K562 (cell line): Measurements from ENCODE around the gene TPI1. TPM values are rescaled to one million over a fixed set of nuclear protein-coding genes. Genes with fewer than 3 reads are reported as not detected.

ENCODE experiments used
- ATAC-seq: fragments of 200-7000 bp; cut with Tn5 transposase; 3 replicates; pipeline ENCODE4 v1.9.1; 2020; ENCODE audit warnings: moderate library complexity
- BruUV-seq: library from RNA; stranded (reverse); fragments of 400-500 nt; replicated peaks from 2 replicates; lab custom pipeline; 2021; lab: Mats Ljungman, UMichigan
- CTCF ChIA-PET: fragments of 300-600 bp; formaldehyde crosslinking; extraction: SDS; loops from one replicate; lab custom pipeline; 2021; ENCODE audit warnings: low intra/inter-chr PET ratio; lab: Yijun Ruan, JAX
- POLR2A ChIA-PET: fragments of 300-600, 350-650 bp; sonication (Branson Sonifier 250); formaldehyde crosslinking; extraction: SDS; loops from one replicate; lab custom pipeline; 2021; ENCODE audit warnings: antibody characterized with exemption, inconsistent platforms; lab: Yijun Ruan, JAX
- DNase-seq, 4 experiments: peaks; one replicate each; pipeline versions ENCODE4 v3.0.0 to v3.0.0-alpha.2; 2011 to 2018; ENCODE audit warnings: low spot score in 3 of 4, mixed read lengths in 3 of 4; ENCODE audit errors: extremely low read depth in 1 of 4
- FAIRE-seq: peaks from 2 replicates; lab custom pipeline; 2011; peaks lifted over from hg19 to GRCh38; lab: Jason Lieb, UNC
- H2AFZ ChIP-seq: 2 replicates; pipeline ENCODE4 v1.6.0; 2011; ENCODE audit warnings: low read depth, low read length, control low read depth, inconsistent platforms
- H3K27ac ChIP-seq: fragments of 200-600 bp; 3 replicates; pipeline ENCODE4 v1.8.0; 2011; ENCODE audit warnings: low read depth, mild to moderate bottlenecking, control low read depth, inconsistent platforms, low read length, moderate library complexity, mixed read lengths; ENCODE audit errors: extremely low read depth
- H3K27me3 ChIP-seq, 2 experiments: fragments of 300-600 bp in 1 of 2; 2 replicates in 1 of 2; 3 replicates in 1 of 2; pipeline versions ENCODE4 v1.6.0 to v1.8.0; 2011; ENCODE audit warnings: inconsistent platforms in 2 of 2, low read length in 2 of 2, mild to moderate bottlenecking in 1 of 2, mixed read lengths in 1 of 2, moderate library complexity in 1 of 2; ENCODE audit not compliant: control insufficient read depth in 2 of 2, insufficient read depth in 2 of 2
- H3K36me3 ChIP-seq: fragments of 300-600 bp; 3 replicates; pipeline ENCODE4 v1.8.0; 2011; ENCODE audit warnings: mild to moderate bottlenecking, low read length, inconsistent platforms; ENCODE audit not compliant: control insufficient read depth, insufficient read depth
- H3K4me1 ChIP-seq, 2 experiments: fragments of 200-600 bp in 1 of 2; replicated peaks in 1 of 2; 2 replicates in 1 of 2; 3 replicates in 1 of 2; pipeline versions ENCODE4 v1.5.1 to v1.8.0; 2011; ENCODE audit warnings: inconsistent platforms in 2 of 2, low read length in 2 of 2, mild to moderate bottlenecking in 1 of 2, mixed read lengths in 1 of 2, moderate library complexity in 1 of 2; ENCODE audit not compliant: control insufficient read depth in 2 of 2, insufficient read depth in 2 of 2
- H3K4me2 ChIP-seq: 2 replicates; pipeline ENCODE4 v1.6.1; 2011; ENCODE audit warnings: low read length, control low read depth, inconsistent platforms, mixed read lengths; ENCODE audit not compliant: insufficient read depth
- H3K4me3 ChIP-seq: fragments of 200-600 bp; sonication (generic), shearing (Covaris generic); 2 replicates; pipeline ENCODE4 v1.5.1; 2016; ENCODE audit warnings: control low read depth, inconsistent platforms
- H3K79me2 ChIP-seq: fragments of 200-600 bp; 3 replicates; pipeline ENCODE4 v1.8.0; 2011; ENCODE audit warnings: low read length, inconsistent platforms; ENCODE audit not compliant: control insufficient read depth, insufficient read depth
- H3K9ac ChIP-seq, 2 experiments: 2 replicates each; pipeline versions ENCODE4 v1.6.0 to v1.6.1; 2011; ENCODE audit warnings: low read depth in 2 of 2, low read length in 2 of 2, control low read depth in 1 of 2, inconsistent platforms in 1 of 2, mild to moderate bottlenecking in 1 of 2, mixed read lengths in 1 of 2; ENCODE audit not compliant: insufficient read depth in 1 of 2
- H3K9me1 ChIP-seq: one replicate; pipeline ENCODE4 v1.6.0; 2011; ENCODE audit warnings: inconsistent platforms, mild to moderate bottlenecking, low read length, moderate library complexity; ENCODE audit not compliant: control insufficient read depth, insufficient read depth
- H3K9me3 ChIP-seq: replicated peaks from 2 replicates; pipeline ENCODE4 v1.5.1; 2011; ENCODE audit warnings: low read depth, low read length, inconsistent platforms; ENCODE audit not compliant: control insufficient read depth, insufficient read depth
- H4K20me1 ChIP-seq: replicated peaks from 2 replicates; pipeline ENCODE4 v1.6.1; 2011; ENCODE audit warnings: low read length, inconsistent platforms, mixed read lengths; ENCODE audit not compliant: control insufficient read depth, insufficient read depth
- HDAC3 ChIP-seq: fragments of 450-650 bp; IDR thresholded peaks from 2 replicates; pipeline ENCODE4 v1.6.1; 2018; ENCODE audit warnings: borderline replicate concordance, mild to moderate bottlenecking, moderate library complexity; ENCODE audit not compliant: partially characterized antibody
- HDGF ChIP-seq: fragments of 450-650 bp; IDR thresholded peaks from 2 replicates; pipeline ENCODE4 v1.6.1; 2016
- HNRNPK ChIP-seq: fragments of 200-400 bp; formaldehyde crosslinking; IDR thresholded peaks from one replicate; pipeline ENCODE4 v1.6.1; 2018; ENCODE audit warnings: mild to moderate bottlenecking, low read depth, low read length; ENCODE audit not compliant: poor library complexity, severe bottlenecking
- KAT7 ChIP-seq: sonication (generic); formaldehyde crosslinking; IDR thresholded peaks from 2 replicates; pipeline ENCODE4 v1.8.0; 2022; ENCODE audit warnings: missing genetic modification reagents, mild to moderate bottlenecking, borderline replicate concordance
- KHSRP ChIP-seq: fragments of 450-650 bp; IDR thresholded peaks from 2 replicates; pipeline ENCODE4 v1.6.1; 2017
- POLR2AphosphoS5 ChIP-seq: IDR thresholded peaks from 2 replicates; pipeline ENCODE4 v1.6.1; 2011; ENCODE audit warnings: mild to moderate bottlenecking, low read depth, low read length, moderate library complexity; ENCODE audit not compliant: control insufficient read depth, insufficient read depth
- ZBTB1 ChIP-seq: sonication (generic); formaldehyde crosslinking; IDR thresholded peaks from 2 replicates; pipeline ENCODE4 v1.8.1; 2023; ENCODE audit warnings: missing genetic modification reagents, low read depth, mild to moderate bottlenecking, borderline replicate concordance
- ZNF184 ChIP-seq: sonication (generic); formaldehyde crosslinking; IDR thresholded peaks from 2 replicates; pipeline ENCODE4 v1.5.0; 2020; ENCODE audit warnings: missing genetic modification reagents
- ZNF717 ChIP-seq: fragments of 250-450 bp; sonication (Bioruptor Pico); IDR thresholded peaks from 2 replicates; pipeline ENCODE4 v1.5.0; 2021
- WGBS: fragments of 100-300 bp; shearing (Covaris generic); methylation state at CpG from one replicate; pipeline ENCODE4 v1.1.6; 2016; ENCODE audit warnings: low coverage, mixed read lengths; ENCODE audit not compliant: insufficient coverage; ENCODE audit errors: missing lambda C conversion rate; 5-methylcytosine and 5-hydroxymethylcytosine counted together
- in situ Hi-C: fragments of 300-500 bp; cut with MboI; formaldehyde crosslinking; loops from 4 replicates; pipeline ENCODE4 v1.15.0; 2018; ENCODE audit warnings: inconsistent platforms, mixed read lengths
- intact Hi-C: fragments of 100-400 bp; cut with micrococcal nuclease; formaldehyde crosslinking; loops from 2 replicates; pipeline ENCODE4 v1.14.2; 2022
- polyA plus RNA-seq, 8 experiments: library from polyadenylated mRNA; depleted of rRNA in 4 of 8; stranded (reverse) in 5 of 8; unstranded in 3 of 8; fragments of >200 nt; fragmentation: Nextera tagmentation in 2 of 8; fragmentation: Illumina TruSeq in 1 of 8; extraction: Ambion mirVana in 2 of 8; extraction: Trizol in 1 of 8; gene quantifications; 2 replicates each; pipeline versions ENCODE4 v1.2.1 to v1.2.3, GENCODE V29; 2011 to 2014; ENCODE audit warnings: inconsistent platforms in 1 of 8, missing spikeins in 1 of 8
- total RNA-seq, 7 experiments: library from RNA; depleted of rRNA in 6 of 7; stranded (reverse); fragments of >200 nt in 6 of 7; fragmentation: Illumina TruSeq in 2 of 7; extraction: Trizol in 2 of 7; gene quantifications; 2 replicates each; pipeline versions ENCODE4 v1.2.1 to v1.2.3, GENCODE V29; 2011 to 2021; ENCODE audit warnings: low replicate concordance in 1 of 7
- TF ChIP-seq, protein P1 (sequence below): sonication (generic); formaldehyde crosslinking; IDR thresholded peaks from 2 replicates; pipeline ENCODE4 v1.9.0; 2022; ENCODE audit warnings: mild to moderate bottlenecking, missing genetic modification reagents
- TF ChIP-seq, protein P2 (sequence below), 2 experiments: fragments of 250-450 bp in 1 of 2; fragments of 450-650 bp in 1 of 2; sonication (Bioruptor Pico) in 1 of 2; IDR thresholded peaks; 2 replicates each; pipeline versions ENCODE4 v1.6.1 to v1.8.0; 2016 to 2021; ENCODE audit warnings: mild to moderate bottlenecking in 2 of 2, moderate library complexity in 2 of 2, missing compliant biosample characterization in 1 of 2, missing genetic modification characterization in 1 of 2
- TF ChIP-seq, protein P3 (sequence below), 2 experiments: fragments of 450-650 bp; formaldehyde crosslinking in 1 of 2; IDR thresholded peaks; 2 replicates each; pipeline versions ENCODE4 v1.4.0 to v1.6.1; 2014 to 2020; ENCODE audit warnings: mild to moderate bottlenecking in 2 of 2, borderline replicate concordance in 1 of 2, low read depth in 1 of 2
- TF ChIP-seq, protein P4 (sequence below): sonication (generic); IDR thresholded peaks from 2 replicates; pipeline ENCODE4 v1.6.1; 2016

Gene TPI1
- total and polyA plus RNA-seq, 9 of the 15 experiments (the other 6 are each of a cell fraction or from before 2014, with no cell fraction given), result 662 to 4,971 (median 892) TPM

DNA sequence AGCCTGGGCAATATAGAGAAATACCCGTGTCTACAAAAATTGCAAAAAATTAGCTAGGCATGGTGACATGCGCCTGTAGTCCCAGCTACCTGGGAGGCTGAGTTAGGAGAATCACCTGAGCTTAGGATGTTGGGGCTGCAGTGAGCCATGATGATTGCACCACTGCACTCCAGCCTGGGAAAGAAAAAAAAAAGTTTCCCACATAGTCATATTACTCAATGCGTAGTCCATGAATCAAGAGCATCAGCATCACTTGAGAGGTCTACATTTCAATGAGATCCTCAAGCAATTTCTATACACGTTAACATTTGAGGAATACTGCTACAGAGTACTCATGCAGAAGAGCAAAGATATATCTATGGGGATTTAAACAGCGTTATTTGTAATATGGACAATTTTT, 32.1 kb downstream of the TPI1 start:
- Histone ChIP-seq H3K27ac (no peak overlapping the region), H3K9ac (no peak overlapping the region), H3K36me3 (no peaks in the 10 kb centered on the region), H4K20me1 (no peaks in the 10 kb centered on the region), H3K9me1 (no peaks in the 10 kb centered on the region), H3K9me3 (no peaks in the 10 kb centered on the region; the same call in 1 of the 2 replicates), H2AFZ (peak overlapping the region; percentile 70), H3K4me3 (no peak overlapping the region), H3K27me3 (no peaks in the 10 kb centered on the region), H3K79me2 (no peaks in the 10 kb centered on the region), H3K4me1 (peaks cover 3 to 23% of the 10 kb centered on the region in 2 experiments), H3K4me2 (peak overlapping the region; percentile 55)
- WGBS, result 55% methylated on average over 5 of the region's 5 CpGs
- in situ Hi-C loops, result no loop called here
- no peak for DNase-seq
- no TSS peak for BruUV-seq
- POLR2A ChIA-PET, result interaction anchor here (0.6 to 1.1 kb wide), 2 partner anchors 8 to 35 kb away, joined by 3 to 4 read pairs; no protein-coding TSS in a partner anchor
- ATAC-seq, result no peak
- intact Hi-C loops, result no loop called here
- CTCF ChIA-PET, result no interaction called here
- no peak for FAIRE-seq
- TF ChIP-seq KHSRP (no peak), HDAC3 (no peak), KAT7 (no peak), ZNF184 (CRISPR knock-in tag) (no peak), HNRNPK (no peak), ZNF717 (CRISPR knock-in tag) (no peak), POLR2AphosphoS5 (no peak), ZBTB1 (CRISPR knock-in tag) (no peak), HDGF (no peak)
- TF ChIP-seq, protein P1, sequence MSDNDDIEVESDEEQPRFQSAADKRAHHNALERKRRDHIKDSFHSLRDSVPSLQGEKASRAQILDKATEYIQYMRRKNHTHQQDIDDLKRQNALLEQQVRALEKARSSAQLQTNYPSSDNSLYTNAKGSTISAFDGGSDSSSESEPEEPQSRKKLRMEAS (CRISPR knock-in tag), result no peak
- TF ChIP-seq, protein P2, sequence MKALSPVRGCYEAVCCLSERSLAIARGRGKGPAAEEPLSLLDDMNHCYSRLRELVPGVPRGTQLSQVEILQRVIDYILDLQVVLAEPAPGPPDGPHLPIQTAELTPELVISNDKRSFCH (CRISPR knock-in tag; IDR thresholded peaks at IDR 0.05), result no peak
- TF ChIP-seq, protein P2 (tag; IDR thresholded peaks at IDR 0.05), result no peak
- TF ChIP-seq, protein P3, sequence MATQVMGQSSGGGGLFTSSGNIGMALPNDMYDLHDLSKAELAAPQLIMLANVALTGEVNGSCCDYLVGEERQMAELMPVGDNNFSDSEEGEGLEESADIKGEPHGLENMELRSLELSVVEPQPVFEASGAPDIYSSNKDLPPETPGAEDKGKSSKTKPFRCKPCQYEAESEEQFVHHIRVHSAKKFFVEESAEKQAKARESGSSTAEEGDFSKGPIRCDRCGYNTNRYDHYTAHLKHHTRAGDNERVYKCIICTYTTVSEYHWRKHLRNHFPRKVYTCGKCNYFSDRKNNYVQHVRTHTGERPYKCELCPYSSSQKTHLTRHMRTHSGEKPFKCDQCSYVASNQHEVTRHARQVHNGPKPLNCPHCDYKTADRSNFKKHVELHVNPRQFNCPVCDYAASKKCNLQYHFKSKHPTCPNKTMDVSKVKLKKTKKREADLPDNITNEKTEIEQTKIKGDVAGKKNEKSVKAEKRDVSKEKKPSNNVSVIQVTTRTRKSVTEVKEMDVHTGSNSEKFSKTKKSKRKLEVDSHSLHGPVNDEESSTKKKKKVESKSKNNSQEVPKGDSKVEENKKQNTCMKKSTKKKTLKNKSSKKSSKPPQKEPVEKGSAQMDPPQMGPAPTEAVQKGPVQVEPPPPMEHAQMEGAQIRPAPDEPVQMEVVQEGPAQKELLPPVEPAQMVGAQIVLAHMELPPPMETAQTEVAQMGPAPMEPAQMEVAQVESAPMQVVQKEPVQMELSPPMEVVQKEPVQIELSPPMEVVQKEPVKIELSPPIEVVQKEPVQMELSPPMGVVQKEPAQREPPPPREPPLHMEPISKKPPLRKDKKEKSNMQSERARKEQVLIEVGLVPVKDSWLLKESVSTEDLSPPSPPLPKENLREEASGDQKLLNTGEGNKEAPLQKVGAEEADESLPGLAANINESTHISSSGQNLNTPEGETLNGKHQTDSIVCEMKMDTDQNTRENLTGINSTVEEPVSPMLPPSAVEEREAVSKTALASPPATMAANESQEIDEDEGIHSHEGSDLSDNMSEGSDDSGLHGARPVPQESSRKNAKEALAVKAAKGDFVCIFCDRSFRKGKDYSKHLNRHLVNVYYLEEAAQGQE (IDR thresholded peaks at IDR 0.05; ENCODE audit: borderline replicate concordance), result no peak
- TF ChIP-seq, protein P3 (CRISPR knock-in tag; IDR thresholded peaks at IDR 0.05; ENCODE audit: low read depth), result no peak
- TF ChIP-seq, protein P4, sequence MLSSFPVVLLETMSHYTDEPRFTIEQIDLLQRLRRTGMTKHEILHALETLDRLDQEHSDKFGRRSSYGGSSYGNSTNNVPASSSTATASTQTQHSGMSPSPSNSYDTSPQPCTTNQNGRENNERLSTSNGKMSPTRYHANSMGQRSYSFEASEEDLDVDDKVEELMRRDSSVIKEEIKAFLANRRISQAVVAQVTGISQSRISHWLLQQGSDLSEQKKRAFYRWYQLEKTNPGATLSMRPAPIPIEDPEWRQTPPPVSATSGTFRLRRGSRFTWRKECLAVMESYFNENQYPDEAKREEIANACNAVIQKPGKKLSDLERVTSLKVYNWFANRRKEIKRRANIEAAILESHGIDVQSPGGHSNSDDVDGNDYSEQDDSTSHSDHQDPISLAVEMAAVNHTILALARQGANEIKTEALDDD, result no peak
